ENCODE results near the gene ATF6B. TPM values are rescaled to one million over a fixed set of nuclear protein-coding genes. Genes with fewer than 3 reads are reported as not detected.
A peak's percentile ranks its signal among the peaks of the same experiment; 100 is the strongest.

Gene ATF6B
- total and polyA plus RNA-seq, 2 of the 8 experiments (the other 6 are each of a cell fraction or from before 2014, with no cell fraction given), result 38.1 to 42.2 TPM

GRCh38 chr6:32087574-32088486 lies 40.2 kb downstream of the ATF6B start:
- ChIA-PET POLR2A (ENCODE audit: partially characterized antibody) (interaction anchor here (0.8 to 2.2 kb wide), 10 partner anchors 12 to 89 kb away, joined by 3 to 7 read pairs (median 4); partner anchors contain the start of genes AGPAT1, ATF6B, PRRT1 and TNXB), CTCF (ENCODE audit: partially characterized antibody) (interaction anchor here (0.5 to 7.5 kb wide), 14 partner anchors 10 to 212 kb away, joined by 3 to 61 read pairs (median 4); no protein-coding TSS in a partner anchor)
- Histone ChIP-seq H2BK120ac (replicated peaks; ENCODE audit: low read depth, low read length) (no peak overlapping the region), H3K56ac (replicated peaks; ENCODE audit: insufficient read length, low read depth, low read length) (no peak overlapping the region), H3K27ac (ENCODE audit: low read depth, low read length) (no peak overlapping the region), H4K91ac (replicated peaks; ENCODE audit: insufficient read length, low read length) (no peak overlapping the region), H3K4ac (replicated peaks; ENCODE audit: insufficient read length, low read depth, low read length) (no peak overlapping the region), H4K20me1 (replicated peaks in 1 of 2; ENCODE audit: control insufficient read depth in 1 of 2, insufficient read depth in 2 of 2, low read length in 2 of 2) (no peaks in the 10 kb centered on the region), H4K8ac (ENCODE audit: extremely low read depth, insufficient read depth, low read length) (peak overlapping the region; percentile 92), H3K4me2 (ENCODE audit: insufficient read depth in 1 of 2, low read depth in 2 of 2, low read length in 2 of 2) (peak overlapping the region; percentile 39 to 66; a peak in 3 of 4 replicates), H2BK20ac (ENCODE audit: low read length) (no peak overlapping the region), H3K79me1 (ENCODE audit: low read depth, low read length) (no peaks in the 10 kb centered on the region), H2AFZ (ENCODE audit: low read length) (peak overlapping the region; percentile 61; the same call in 1 of the 2 replicates), H3K23ac (ENCODE audit: insufficient read length) (no peak overlapping the region), H3K4me1 (replicated peaks in 1 of 4; ENCODE audit: control insufficient read depth in 3 of 4, insufficient read depth in 4 of 4, low read length in 3 of 4) (peaks cover 0 to 16% (median 7%) of the 10 kb centered on the region in 4 experiments; a peak in 5 of 7 replicates), H3K79me2 (ENCODE audit: control insufficient read depth in 1 of 2, insufficient read depth in 2 of 2, low read length in 2 of 2) (no peaks in the 10 kb centered on the region), H2AK5ac (ENCODE audit: low read depth, low read length) (no peak overlapping the region), H3K9ac (replicated peaks in 1 of 4; ENCODE audit: extremely low read depth in 1 of 4, low read depth in 3 of 4, low read length in 3 of 4) (peak overlapping the region in 2 of 4 experiments; percentile 48 to 63; a peak in 4 of 7 replicates), H2BK15ac (ENCODE audit: low read length) (peak overlapping the region; percentile 53; the same call in 1 of the 2 replicates), H3K36me3 (ENCODE audit: control insufficient read depth in 2 of 4, insufficient read depth in 4 of 4, low read length in 3 of 4) (no peaks in the 10 kb centered on the region), H4K5ac (ENCODE audit: insufficient read length, low read depth, low read length) (no peak overlapping the region), H2BK12ac (ENCODE audit: low read depth, low read length) (0 out of 2 replicates have a peak overlapping the region, but pooled peaks have one; percentile 71), H3K4me3 (ENCODE audit: extremely low read depth in 1 of 4, insufficient read depth in 2 of 4, low read depth in 3 of 4, low read length in 4 of 4) (peak overlapping the region; percentile 12 to 60 (median 28)), H3K18ac (ENCODE audit: extremely low read depth, low read length) (peak overlapping the region; percentile 95), H2BK5ac (ENCODE audit: low read depth, low read length) (no peak overlapping the region; the same call in 1 of the 2 replicates), H3K27me3 (replicated peaks in 1 of 4; ENCODE audit: control insufficient read depth in 3 of 4, extremely low read depth in 1 of 4, insufficient read depth in 3 of 4, low read length in 3 of 4) (peaks cover 0 to 13% (median 11%) of the 10 kb centered on the region in 4 experiments; a peak in 5 of 7 replicates), H3K9me3 (ENCODE audit: insufficient read depth in 2 of 2, low read depth in 1 of 2, low read length in 1 of 2) (no peaks in the 10 kb centered on the region), H3K14ac (ENCODE audit: insufficient read length) (no peak overlapping the region), H3K23me2 (ENCODE audit: low read depth, low read length) (no peaks in the 10 kb centered on the region; the same call in 1 of the 2 replicates)
- 41% methylated on average over 8 of the region's 50 CpGs; no CpG with 5 or more reads in 1 of the 2 experiments for WGBS, 2 experiments (ENCODE audit: extremely low coverage in 1 of 2, insufficient coverage in 1 of 2, insufficient read length in 1 of 2, insufficient replicate concordance in 2 of 2, low coverage in 1 of 2, low lambda C conversion rate in 2 of 2, missing lambda C conversion rate in 1 of 2)
- no peak for FAIRE-seq
- DNase-seq (ENCODE audit: low read depth in 1 of 2, low spot score in 2 of 2), result peak; percentile 73 to 92
- TF ChIP-seq HDAC2 (IDR thresholded peaks at IDR 0.05; ENCODE audit: borderline replicate concordance in 1 of 2, low read depth in 2 of 2, low read length in 2 of 2) (no peak), SP1 (IDR thresholded peaks at IDR 0.05; ENCODE audit: low read depth, low read length) (no peak)

Measured in H1 (cell line).